H1 (cell line): ENCODE data around the gene CDC14B. TPM values are rescaled to one million over a fixed set of nuclear protein-coding genes. Genes with fewer than 3 reads are reported as not detected.

Experiments used
- RXRA ChIP-seq: IDR thresholded peaks from 2 replicates; pipeline ENCODE4 v1.6.1; 2011; ENCODE audit warnings: low read depth, mild to moderate bottlenecking, low read length, moderate library complexity; ENCODE audit not compliant: insufficient read depth
- SAP30 ChIP-seq: fragments of 300-600 bp; sonication (generic); IDR thresholded peaks from 2 replicates; pipeline ENCODE4 v1.7.1; 2012; ENCODE audit warnings: low read length, moderate library complexity, mild to moderate bottlenecking, inconsistent platforms; ENCODE audit not compliant: insufficient read depth, insufficient replicate concordance
- SIX5 ChIP-seq: IDR thresholded peaks from 2 replicates; pipeline ENCODE4 v1.6.1; 2011; ENCODE audit warnings: mild to moderate bottlenecking, low read depth, low read length
- polyA plus RNA-seq, 7 experiments: library from polyadenylated mRNA; depleted of rRNA in 3 of 7; stranded (reverse) in 5 of 7; unstranded in 2 of 7; fragments of >200 nt in 5 of 7; fragments of 200-250 nt in 2 of 7; gene quantifications; 1 replicate in 5 of 7; 2 replicates in 1 of 7; 4 replicates in 1 of 7; pipeline versions ENCODE4 v1.2.1 to v1.2.3, GENCODE V29; 2011 to 2013; ENCODE audit warnings: missing spikeins in 2 of 7, mixed read lengths in 2 of 7
- total RNA-seq: library from RNA; stranded (reverse); fragmentation: NEBNext Ultra II Directional; extraction: Animal tissue kit (Norgen Biotek cat#: 25700); gene quantifications from 2 replicates; pipeline ENCODE4 v1.2.1, GENCODE V29; 2021
- TF ChIP-seq, protein P1 (sequence below): IDR thresholded peaks from 2 replicates; pipeline ENCODE4 v1.6.1; 2012; ENCODE audit warnings: inconsistent platforms

CDC14B gene
- total and polyA plus RNA-seq, 2 of the 8 experiments (the other 6 are each of a cell fraction or from before 2014, with no cell fraction given): 17.2 to 44.6 TPM

DNA sequence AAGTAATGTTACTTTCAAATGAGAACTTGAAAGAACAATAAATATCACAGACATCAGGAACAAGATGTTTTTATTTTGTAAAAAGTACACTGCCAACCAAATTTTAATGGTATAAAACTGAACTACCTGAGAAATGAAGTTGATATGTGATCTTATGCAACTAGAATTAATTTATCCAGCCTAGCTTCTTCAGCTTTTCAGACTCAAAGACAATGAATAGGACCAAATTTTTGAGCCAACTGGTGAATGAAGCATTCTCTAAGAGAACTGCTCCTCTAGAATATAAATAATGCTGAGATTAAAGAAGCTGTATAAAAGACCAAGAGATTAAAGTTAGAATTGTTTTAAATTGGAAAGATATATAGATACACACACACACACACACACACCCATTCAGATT is 9.9 kb downstream of the CDC14B start (continued):
- TF ChIP-seq SAP30 (no peak), RXRA (no peak), SIX5 (no peak)
- TF ChIP-seq, protein P1, sequence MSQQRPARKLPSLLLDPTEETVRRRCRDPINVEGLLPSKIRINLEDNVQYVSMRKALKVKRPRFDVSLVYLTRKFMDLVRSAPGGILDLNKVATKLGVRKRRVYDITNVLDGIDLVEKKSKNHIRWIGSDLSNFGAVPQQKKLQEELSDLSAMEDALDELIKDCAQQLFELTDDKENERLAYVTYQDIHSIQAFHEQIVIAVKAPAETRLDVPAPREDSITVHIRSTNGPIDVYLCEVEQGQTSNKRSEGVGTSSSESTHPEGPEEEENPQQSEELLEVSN: no peak
- TF ChIP-seq, all 59 proteins: peak for 0
